GM12878 (cell line): ENCODE data around the gene PDCD11. TPM values are rescaled to one million over a fixed set of nuclear protein-coding genes. Genes with fewer than 3 reads are reported as not detected.
A peak's percentile ranks its signal among the peaks of the same experiment; 100 is the strongest.

ENCODE experiments used
- BRCA1 ChIP-seq: IDR thresholded peaks from 2 replicates; pipeline ENCODE4 v1.6.1; 2011; ENCODE audit warnings: low read depth, low read length, improper control_type of control experiment
- E2F4 ChIP-seq: IDR thresholded peaks from 2 replicates; pipeline ENCODE4 v1.6.1; 2012; ENCODE audit warnings: low read depth, low read length, improper control_type of control experiment
- IRF5 ChIP-seq: fragments of 450-650 bp; IDR thresholded peaks from 2 replicates; pipeline ENCODE4 v1.6.1; 2017; ENCODE audit warnings: borderline replicate concordance
- MEF2A ChIP-seq: IDR thresholded peaks from 2 replicates; pipeline ENCODE4 v1.6.1; 2011; ENCODE audit warnings: low read depth, mild to moderate bottlenecking, low read length, moderate library complexity; ENCODE audit not compliant: insufficient read depth
- MLLT1 ChIP-seq: fragments of 450-650 bp; IDR thresholded peaks from 2 replicates; pipeline ENCODE4 v1.6.1; 2016; ENCODE audit warnings: mild to moderate bottlenecking
- MXI1 ChIP-seq: fragments of 150-350 bp; IDR thresholded peaks from 2 replicates; pipeline ENCODE4 v1.6.1; 2011; ENCODE audit warnings: low read depth, mild to moderate bottlenecking, inconsistent platforms, low read length, improper control_type of control experiment
- NR2C2 ChIP-seq: IDR thresholded peaks from 2 replicates; pipeline ENCODE4 v1.6.1; 2011; ENCODE audit warnings: borderline replicate concordance, low read depth; ENCODE audit not compliant: control insufficient read depth, insufficient read length
- POLR2AphosphoS5 ChIP-seq: IDR thresholded peaks from 2 replicates; pipeline ENCODE4 v1.6.1; 2011; ENCODE audit warnings: mild to moderate bottlenecking, low read length, inconsistent platforms
- RB1 ChIP-seq: fragments of 450-650 bp; formaldehyde crosslinking; IDR thresholded peaks from 2 replicates; pipeline ENCODE4 v1.6.1; 2017; ENCODE audit warnings: mild to moderate bottlenecking, borderline replicate concordance
- RUNX3 ChIP-seq: IDR thresholded peaks from 2 replicates; pipeline ENCODE4 v1.6.1; 2012; ENCODE audit warnings: low read length, inconsistent platforms
- SREBF1 ChIP-seq: IDR thresholded peaks from 2 replicates; pipeline ENCODE4 v1.6.1; 2012; ENCODE audit warnings: mild to moderate bottlenecking, low read length
- TCF12 ChIP-seq: IDR thresholded peaks from 2 replicates; pipeline ENCODE4 v1.6.1; 2011; ENCODE audit warnings: low read depth, mild to moderate bottlenecking, low read length
- ZBTB4 ChIP-seq: fragments of 450-650 bp; formaldehyde crosslinking; IDR thresholded peaks from 2 replicates; pipeline ENCODE4 v1.4.0; 2022; ENCODE audit warnings: mild to moderate bottlenecking, moderate library complexity
- polyA plus RNA-seq, 11 experiments: library from polyadenylated mRNA; depleted of rRNA in 4 of 11; unstranded in 6 of 11; stranded (reverse) in 5 of 11; fragments of >200 nt; fragmentation: Nextera tagmentation in 4 of 11; fragmentation: Illumina TruSeq in 1 of 11; extraction: Ambion mirVana in 4 of 11; extraction: Trizol in 1 of 11; gene quantifications; 1 replicate in 1 of 11; 2 replicates in 10 of 11; pipeline versions ENCODE4 v1.2.1 to v1.2.3, GENCODE V29; 2011 to 2016; ENCODE audit warnings: inconsistent platforms in 2 of 11, missing spikeins in 2 of 11, low read depth in 1 of 11
- total RNA-seq, 4 experiments: library from RNA; depleted of rRNA in 3 of 4; stranded (reverse); fragments of >200 nt in 3 of 4; fragmentation: Illumina TruSeq in 1 of 4; extraction: Trizol in 1 of 4; gene quantifications; 2 replicates each; pipeline versions ENCODE4 v1.2.1 to v1.2.3, GENCODE V29; 2013 to 2021
- TF ChIP-seq, protein P1 (sequence below): fragments of 450-650 bp; IDR thresholded peaks from 2 replicates; pipeline ENCODE4 v1.6.1; 2017; ENCODE audit warnings: mild to moderate bottlenecking, moderate library complexity

The PDCD11 gene
- total and polyA plus RNA-seq, 10 of the 15 experiments (the other 5 are each of a cell fraction or from before 2014, with no cell fraction given), result 13.9 to 69.7 (median 44.8) TPM

- TF ChIP-seq ZBTB4 (CRISPR knock-in tag) (no peak), IRF5 (no peak), BRCA1 (no peak), E2F4 (no peak), MXI1 (no peak), MLLT1 (no peak), RUNX3 (peak; percentile 78), RB1 (peak; percentile 89; the same call in 1 of the 2 replicates), POLR2AphosphoS5 (peak; percentile 68; the same call in 1 of the 2 replicates), NR2C2 (no peak), TCF12 (no peak), MEF2A (no peak), SREBF1 (no peak)
- TF ChIP-seq, protein P1, sequence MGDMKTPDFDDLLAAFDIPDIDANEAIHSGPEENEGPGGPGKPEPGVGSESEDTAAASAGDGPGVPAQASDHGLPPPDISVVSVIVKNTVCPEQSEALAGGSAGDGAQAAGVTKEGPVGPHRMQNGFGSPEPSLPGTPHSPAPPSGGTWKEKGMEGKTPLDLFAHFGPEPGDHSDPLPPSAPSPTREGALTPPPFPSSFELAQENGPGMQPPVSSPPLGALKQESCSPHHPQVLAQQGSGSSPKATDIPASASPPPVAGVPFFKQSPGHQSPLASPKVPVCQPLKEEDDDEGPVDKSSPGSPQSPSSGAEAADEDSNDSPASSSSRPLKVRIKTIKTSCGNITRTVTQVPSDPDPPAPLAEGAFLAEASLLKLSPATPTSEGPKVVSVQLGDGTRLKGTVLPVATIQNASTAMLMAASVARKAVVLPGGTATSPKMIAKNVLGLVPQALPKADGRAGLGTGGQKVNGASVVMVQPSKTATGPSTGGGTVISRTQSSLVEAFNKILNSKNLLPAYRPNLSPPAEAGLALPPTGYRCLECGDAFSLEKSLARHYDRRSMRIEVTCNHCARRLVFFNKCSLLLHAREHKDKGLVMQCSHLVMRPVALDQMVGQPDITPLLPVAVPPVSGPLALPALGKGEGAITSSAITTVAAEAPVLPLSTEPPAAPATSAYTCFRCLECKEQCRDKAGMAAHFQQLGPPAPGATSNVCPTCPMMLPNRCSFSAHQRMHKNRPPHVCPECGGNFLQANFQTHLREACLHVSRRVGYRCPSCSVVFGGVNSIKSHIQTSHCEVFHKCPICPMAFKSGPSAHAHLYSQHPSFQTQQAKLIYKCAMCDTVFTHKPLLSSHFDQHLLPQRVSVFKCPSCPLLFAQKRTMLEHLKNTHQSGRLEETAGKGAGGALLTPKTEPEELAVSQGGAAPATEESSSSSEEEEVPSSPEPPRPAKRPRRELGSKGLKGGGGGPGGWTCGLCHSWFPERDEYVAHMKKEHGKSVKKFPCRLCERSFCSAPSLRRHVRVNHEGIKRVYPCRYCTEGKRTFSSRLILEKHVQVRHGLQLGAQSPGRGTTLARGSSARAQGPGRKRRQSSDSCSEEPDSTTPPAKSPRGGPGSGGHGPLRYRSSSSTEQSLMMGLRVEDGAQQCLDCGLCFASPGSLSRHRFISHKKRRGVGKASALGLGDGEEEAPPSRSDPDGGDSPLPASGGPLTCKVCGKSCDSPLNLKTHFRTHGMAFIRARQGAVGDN, result peak; percentile 53; the same call in 1 of the 2 replicates
Observed at GRCh38 chr10:103350517-103351260, 45.7 kb upstream of the PDCD11 start, which contains the start of gene PCGF6 (continued).
